NB4 (cell line): ENCODE results near the gene INO80C.

Source experiments
- MAX ChIP-seq: IDR thresholded peaks from 2 replicates; pipeline ENCODE4 v1.6.1; 2011; ENCODE audit warnings: low read depth, low read length
- POLR2A ChIP-seq: IDR thresholded peaks from 2 replicates; pipeline ENCODE4 v1.6.1; 2011; ENCODE audit warnings: mild to moderate bottlenecking; ENCODE audit not compliant: insufficient read length; ENCODE audit errors: extremely low read depth

GRCh38 chr18:35497370-35498197, at the start of gene INO80C:
- TF ChIP-seq MAX (peak; percentile 85), POLR2A (peak; percentile 95)
